Measurements from ENCODE around the gene CCPG1.

GRCh38 chr15:55422089-55422488 lies 13.9 kb upstream of the CCPG1 start:
- TF ChIP-seq CTCF (IDR thresholded peaks at IDR 0.05) (no peak), POLR2A (IDR thresholded peaks at IDR 0.05) (no peak)

Measured in thyroid gland (tissue), 4 donors.